ENCODE data around the gene HNF4A. TPM values are rescaled to one million over a fixed set of nuclear protein-coding genes. Genes with fewer than 3 reads are reported as not detected.

HNF4A gene
- total and polyA plus RNA-seq, 2 of the 13 experiments (the other 11 are each of a cell fraction or from before 2014, with no cell fraction given), result 80.9 to 169 TPM

GRCh38 chr20:44404204-44405181 lies 49.0 kb downstream of the HNF4A start (continued):
- no peak for TF ChIP-seq TCF12 (IDR thresholded peaks at IDR 0.05)
- no peak for TF ChIP-seq TCF12 (CRISPR knock-in tag; IDR thresholded peaks at IDR 0.05)
- no peak for TF ChIP-seq ZNF891 (CRISPR knock-in tag; IDR thresholded peaks at IDR 0.05)
- no peak for TF ChIP-seq ZNF510 (CRISPR knock-in tag; IDR thresholded peaks at IDR 0.05; ENCODE audit: low read depth)
- TF ChIP-seq CBX2 (IDR thresholded peaks at IDR 0.05; ENCODE audit: low read depth, low read length), result no peak
- TF ChIP-seq CBX2 (CRISPR knock-in tag; IDR thresholded peaks at IDR 0.05; ENCODE audit: low read depth), result no peak
- no peak for TF ChIP-seq ZNF710 (CRISPR knock-in tag; IDR thresholded peaks at IDR 0.05; ENCODE audit: borderline replicate concordance)
- TF ChIP-seq ATRX (CRISPR knock-in tag; IDR thresholded peaks at IDR 0.05; ENCODE audit: borderline replicate concordance), result no peak
- 0 out of 2 replicates have a peak, but pooled peaks have one; percentile 12 for TF ChIP-seq FOXC1 (CRISPR knock-in tag; IDR thresholded peaks at IDR 0.05; ENCODE audit: borderline replicate concordance)
- no peak for TF ChIP-seq ASH2L (IDR thresholded peaks at IDR 0.05; ENCODE audit: insufficient read length, low read depth, low read length)
- TF ChIP-seq SAP130 (CRISPR knock-in tag; IDR thresholded peaks at IDR 0.05; ENCODE audit: low read depth), result no peak
- TF ChIP-seq HNRNPLL (IDR thresholded peaks at IDR 0.05; ENCODE audit: low read depth, low read length, poor library complexity, severe bottlenecking), result peak; percentile 29
- no peak for TF ChIP-seq TCF7L2 (IDR thresholded peaks at IDR 0.05; ENCODE audit: low read depth, low read length)
- no peak for TF ChIP-seq FOXJ3 (CRISPR knock-in tag; IDR thresholded peaks at IDR 0.05; ENCODE audit: borderline replicate concordance)
- TF ChIP-seq NFE2 (CRISPR knock-in tag; IDR thresholded peaks at IDR 0.05), result no peak
- TF ChIP-seq NFATC3 (CRISPR knock-in tag; IDR thresholded peaks at IDR 0.05), result no peak
- TF ChIP-seq ZNF431 (CRISPR knock-in tag; IDR thresholded peaks at IDR 0.05; ENCODE audit: borderline replicate concordance, low read depth), result 0 out of 2 replicates have a peak, but pooled peaks have one; percentile 42
- no peak for TF ChIP-seq RARG (CRISPR knock-in tag; IDR thresholded peaks at IDR 0.05; ENCODE audit: low read depth)
- TF ChIP-seq CREB1 (IDR thresholded peaks at IDR 0.05), result no peak
- TF ChIP-seq CREB1 (CRISPR knock-in tag; IDR thresholded peaks at IDR 0.05), result no peak
- peak; percentile 87 for TF ChIP-seq ZNF280B (CRISPR knock-in tag; IDR thresholded peaks at IDR 0.05; ENCODE audit: borderline replicate concordance)
- no peak for TF ChIP-seq PREB (CRISPR knock-in tag; IDR thresholded peaks at IDR 0.05)
